ENCODE data around the gene PTPRC. TPM values are rescaled to one million over a fixed set of nuclear protein-coding genes. Genes with fewer than 3 reads are reported as not detected.

Gene PTPRC
- polyA plus RNA-seq, 4 donors: 1.6 to 17.4 (median 5.3) TPM

- H3K9me3 ChIP-seq (ENCODE audit: control insufficient read depth in 2 of 2, insufficient read depth in 1 of 2, low read depth in 1 of 2, low read length in 1 of 2): no peaks in the 10 kb centered on the region
- H3K27ac ChIP-seq (ENCODE audit: low read depth in 1 of 3, low read length in 2 of 3): peak overlapping the region in 2 of 3 donors; percentile 20 to 82
- no peak overlapping the region for H3K4me3 ChIP-seq (ENCODE audit: low read depth in 1 of 3, low read length in 3 of 3)
- no peaks in the 10 kb centered on the region for H3K27me3 ChIP-seq (ENCODE audit: control insufficient read depth in 3 of 3, insufficient read depth in 3 of 3, low read length in 3 of 3)
- WGBS, 3 donors: 62 to 67% (median 66%) methylated on average over 4 of the region's 4 CpGs
- H3K4me1 ChIP-seq (ENCODE audit: control insufficient read depth in 3 of 3, insufficient read depth in 2 of 3, low read depth in 1 of 3, low read length in 2 of 3): no peaks in the 10 kb centered on the region
- peak; percentile 4 to 51 for DNase-seq
- no peaks in the 10 kb centered on the region for H3K36me3 ChIP-seq (ENCODE audit: control insufficient read depth in 3 of 3, insufficient read depth in 2 of 3, low read depth in 1 of 3, low read length in 3 of 3)
- FAIRE-seq: no peak
These were observed 17.7 kb downstream of the PTPRC start for GRCh38 chr1:198656500-198656932.

DNA sequence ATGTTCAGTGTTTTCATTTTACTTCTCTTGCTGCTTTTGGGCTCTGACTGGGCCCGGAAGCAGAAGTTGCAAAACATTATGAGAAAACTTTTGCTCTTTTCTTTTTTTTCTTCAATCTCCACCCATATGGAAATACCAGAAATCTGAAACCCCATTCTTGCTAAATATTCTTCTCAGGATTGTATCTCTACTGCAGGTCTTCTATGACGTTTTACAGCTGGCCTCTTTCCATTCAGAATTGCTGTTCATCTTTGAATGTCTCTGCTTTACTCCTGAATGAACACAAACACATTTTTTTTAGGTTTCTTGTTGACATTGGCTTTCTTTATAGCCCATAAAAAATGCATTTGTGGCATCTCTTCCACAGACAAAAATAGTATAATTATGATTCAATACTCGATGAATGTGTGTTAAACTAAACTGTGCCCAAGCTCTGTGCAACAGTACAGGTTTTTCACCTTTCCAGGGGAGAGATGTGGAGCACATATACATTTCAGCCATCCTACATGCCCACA lies 18.8 kb downstream of the PTPRC start:
- peak overlapping the region in 2 of 3 donors; percentile 57 to 71 for H3K27ac ChIP-seq (ENCODE audit: low read depth in 1 of 3, low read length in 2 of 3)
- FAIRE-seq: no peak
- WGBS, 3 donors: 28 to 48% (median 36%) methylated on average over 3 of the region's 3 CpGs

DNA sequence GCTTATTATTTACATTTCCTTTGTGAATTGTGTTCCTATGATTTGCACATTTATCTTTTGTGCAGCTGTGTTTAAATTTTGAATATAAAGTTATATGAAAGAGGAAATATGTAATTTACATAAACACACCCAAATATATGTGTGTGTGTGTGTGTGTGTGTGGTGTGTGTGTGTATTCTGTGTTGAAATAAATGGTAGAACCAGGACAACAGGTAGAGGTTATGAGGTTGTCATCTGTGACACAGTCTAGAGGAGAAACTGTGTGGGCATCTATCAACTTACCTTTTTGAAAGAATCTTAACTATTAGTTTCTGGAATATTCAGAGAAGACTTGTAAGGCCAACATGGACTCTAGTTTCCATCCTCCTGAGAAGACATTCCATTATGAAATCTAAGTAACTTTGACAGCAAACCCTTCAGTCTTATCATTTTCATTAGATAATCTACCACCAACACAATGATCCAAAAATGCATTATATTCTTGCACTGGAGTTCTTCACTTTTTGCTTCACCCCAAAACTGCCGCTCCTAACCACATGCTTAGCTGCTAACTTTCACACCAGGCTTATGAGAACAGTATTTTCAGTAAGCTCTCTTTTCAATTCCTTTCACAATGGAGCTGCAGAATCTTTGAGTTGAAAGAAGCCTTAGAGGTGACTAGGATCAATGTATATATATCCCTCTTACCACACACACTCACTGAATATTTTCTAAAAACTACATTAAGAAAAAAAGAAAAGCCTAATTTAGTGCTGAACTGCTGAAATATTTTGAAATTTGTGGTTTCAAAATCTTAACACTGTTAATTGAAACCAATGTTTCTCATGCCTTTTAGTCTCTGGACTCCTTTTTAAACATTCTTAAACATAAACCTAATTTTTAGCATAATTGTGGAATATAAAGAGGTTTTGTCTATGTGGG lies 21.8 kb downstream of the PTPRC start:
- peak overlapping the region in 1 of 3 donors; percentile 32 for H3K27ac ChIP-seq (ENCODE audit: low read depth in 1 of 3, low read length in 2 of 3)
- H3K4me3 ChIP-seq (ENCODE audit: low read depth in 1 of 3, low read length in 3 of 3): no peak overlapping the region
- FAIRE-seq (peak; percentile 49), DNase-seq (no peak)
- WGBS, 3 donors: 73 to 84% (median 75%) methylated on average over 1 of the region's 1 CpG
- no peaks in the 10 kb centered on the region for H3K4me1 ChIP-seq (ENCODE audit: control insufficient read depth in 3 of 3, insufficient read depth in 2 of 3, low read depth in 1 of 3, low read length in 2 of 3)
- no peaks in the 10 kb centered on the region for H3K9me3 ChIP-seq (ENCODE audit: control insufficient read depth in 2 of 2, insufficient read depth in 1 of 2, low read depth in 1 of 2, low read length in 1 of 2)
- H3K27me3 ChIP-seq (ENCODE audit: control insufficient read depth in 3 of 3, insufficient read depth in 3 of 3, low read length in 3 of 3): no peaks in the 10 kb centered on the region
- H3K36me3 ChIP-seq (ENCODE audit: control insufficient read depth in 3 of 3, insufficient read depth in 2 of 3, low read depth in 1 of 3, low read length in 3 of 3): no peaks in the 10 kb centered on the region

More for the DNA sequence above, 18.8 kb downstream of the PTPRC start:
- DNase-seq: no peak
- no peaks in the 10 kb centered on the region for H3K36me3 ChIP-seq (ENCODE audit: control insufficient read depth in 3 of 3, insufficient read depth in 2 of 3, low read depth in 1 of 3, low read length in 3 of 3)
- no peaks in the 10 kb centered on the region for H3K27me3 ChIP-seq (ENCODE audit: control insufficient read depth in 3 of 3, insufficient read depth in 3 of 3, low read length in 3 of 3)
- no peaks in the 10 kb centered on the region for H3K4me1 ChIP-seq (ENCODE audit: control insufficient read depth in 3 of 3, insufficient read depth in 2 of 3, low read depth in 1 of 3, low read length in 2 of 3)
- no peaks in the 10 kb centered on the region for H3K9me3 ChIP-seq (ENCODE audit: control insufficient read depth in 2 of 2, insufficient read depth in 1 of 2, low read depth in 1 of 2, low read length in 1 of 2)
- H3K4me3 ChIP-seq (ENCODE audit: low read depth in 1 of 3, low read length in 3 of 3): no peak overlapping the region

- Histone ChIP-seq H3K4me1 (ENCODE audit: control insufficient read depth in 3 of 3, insufficient read depth in 2 of 3, low read depth in 1 of 3, low read length in 2 of 3) (no peaks in the 10 kb centered on the region), H3K36me3 (ENCODE audit: control insufficient read depth in 3 of 3, insufficient read depth in 2 of 3, low read depth in 1 of 3, low read length in 3 of 3) (no peaks in the 10 kb centered on the region), H3K27me3 (ENCODE audit: control insufficient read depth in 3 of 3, insufficient read depth in 3 of 3, low read length in 3 of 3) (no peaks in the 10 kb centered on the region), H3K4me3 (ENCODE audit: low read depth in 1 of 3, low read length in 3 of 3) (no peak overlapping the region), H3K27ac (ENCODE audit: low read depth in 1 of 3, low read length in 2 of 3) (no peak overlapping the region), H3K9me3 (ENCODE audit: control insufficient read depth in 2 of 2, insufficient read depth in 1 of 2, low read depth in 1 of 2, low read length in 1 of 2) (no peaks in the 10 kb centered on the region)
- 61 to 71% (median 65%) methylated on average over 5 of the region's 5 CpGs for WGBS, 3 donors
- no peak for FAIRE-seq
- no peak for DNase-seq
These were observed 24.0 kb downstream of the PTPRC start for GRCh38 chr1:198662821-198663220.

- FAIRE-seq: no peak
- 60 to 74% (median 62%) methylated on average over 7 of the region's 7 CpGs for WGBS, 3 donors
- peak overlapping the region in 1 of 3 donors; percentile 14 for H3K27ac ChIP-seq (ENCODE audit: low read depth in 1 of 3, low read length in 2 of 3)
These were observed 25.4 kb downstream of the PTPRC start for GRCh38 chr1:198664068-198664788.

GRCh38 chr1:198667186-198667585 lies 28.3 kb downstream of the PTPRC start:
- FAIRE-seq (no peak), DNase-seq (no peak)
- Histone ChIP-seq H3K27me3 (ENCODE audit: control insufficient read depth in 3 of 3, insufficient read depth in 3 of 3, low read length in 3 of 3) (no peaks in the 10 kb centered on the region), H3K36me3 (ENCODE audit: control insufficient read depth in 3 of 3, insufficient read depth in 2 of 3, low read depth in 1 of 3, low read length in 3 of 3) (no peaks in the 10 kb centered on the region), H3K9me3 (ENCODE audit: control insufficient read depth in 2 of 2, insufficient read depth in 1 of 2, low read depth in 1 of 2, low read length in 1 of 2) (no peaks in the 10 kb centered on the region), H3K4me3 (ENCODE audit: low read depth in 1 of 3, low read length in 3 of 3) (no peak overlapping the region), H3K4me1 (ENCODE audit: control insufficient read depth in 3 of 3, insufficient read depth in 2 of 3, low read depth in 1 of 3, low read length in 2 of 3) (no peaks in the 10 kb centered on the region), H3K27ac (ENCODE audit: low read depth in 1 of 3, low read length in 2 of 3) (no peak overlapping the region)

More at GRCh38 chr1:198664068-198664788, 25.4 kb downstream of the PTPRC start:
- H3K27me3 ChIP-seq (ENCODE audit: control insufficient read depth in 3 of 3, insufficient read depth in 3 of 3, low read length in 3 of 3): no peaks in the 10 kb centered on the region
- DNase-seq: no peak
- no peaks in the 10 kb centered on the region for H3K36me3 ChIP-seq (ENCODE audit: control insufficient read depth in 3 of 3, insufficient read depth in 2 of 3, low read depth in 1 of 3, low read length in 3 of 3)
- H3K9me3 ChIP-seq (ENCODE audit: control insufficient read depth in 2 of 2, insufficient read depth in 1 of 2, low read depth in 1 of 2, low read length in 1 of 2): no peaks in the 10 kb centered on the region
- H3K4me3 ChIP-seq (ENCODE audit: low read depth in 1 of 3, low read length in 3 of 3): no peak overlapping the region
- H3K4me1 ChIP-seq (ENCODE audit: control insufficient read depth in 3 of 3, insufficient read depth in 2 of 3, low read depth in 1 of 3, low read length in 2 of 3): no peaks in the 10 kb centered on the region

- H3K27ac ChIP-seq (ENCODE audit: low read depth in 1 of 3, low read length in 2 of 3): no peak overlapping the region
- FAIRE-seq (no peak), DNase-seq (no peak)
- no peaks in the 10 kb centered on the region for H3K4me1 ChIP-seq (ENCODE audit: control insufficient read depth in 3 of 3, insufficient read depth in 2 of 3, low read depth in 1 of 3, low read length in 2 of 3)
- H3K27me3 ChIP-seq (ENCODE audit: control insufficient read depth in 3 of 3, insufficient read depth in 3 of 3, low read length in 3 of 3): no peaks in the 10 kb centered on the region
- no peaks in the 10 kb centered on the region for H3K9me3 ChIP-seq (ENCODE audit: control insufficient read depth in 2 of 2, insufficient read depth in 1 of 2, low read depth in 1 of 2, low read length in 1 of 2)
- H3K4me3 ChIP-seq (ENCODE audit: low read depth in 1 of 3, low read length in 3 of 3): no peak overlapping the region
- H3K36me3 ChIP-seq (ENCODE audit: control insufficient read depth in 3 of 3, insufficient read depth in 2 of 3, low read depth in 1 of 3, low read length in 3 of 3): no peaks in the 10 kb centered on the region
These were observed 29.0 kb downstream of the PTPRC start for GRCh38 chr1:198667807-198668206.

DNA sequence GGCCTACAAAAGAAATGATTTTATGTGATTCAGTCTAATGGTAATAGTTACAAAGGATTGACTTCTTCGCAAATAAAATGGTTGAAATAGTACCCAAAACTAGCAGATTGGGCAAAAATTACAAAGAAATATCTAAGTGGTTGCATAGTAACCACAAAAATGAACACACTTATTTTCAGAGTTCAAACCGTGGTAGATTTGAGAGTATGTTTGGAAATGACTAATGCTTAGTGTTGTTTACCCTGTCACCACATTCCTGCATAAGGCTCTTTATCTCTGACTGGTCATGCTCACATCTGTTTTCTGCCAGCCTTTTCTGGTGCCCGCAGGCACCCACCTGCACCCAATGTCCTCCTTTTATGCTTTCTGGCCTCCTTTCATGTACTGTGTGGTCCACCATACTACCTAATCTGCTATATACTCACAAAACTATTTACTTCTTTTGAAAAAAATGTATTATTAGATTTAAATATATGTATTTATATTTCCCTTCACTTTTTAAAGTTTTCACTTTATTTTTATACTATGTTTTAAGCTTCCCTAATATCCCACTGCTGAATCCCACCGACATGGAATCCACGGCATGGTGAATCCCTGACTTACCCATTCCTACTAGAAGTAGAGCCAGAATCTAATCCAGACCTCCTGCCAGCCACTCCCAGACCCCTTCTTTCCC lies 30.3 kb downstream of the PTPRC start:
- H3K4me1 ChIP-seq (ENCODE audit: control insufficient read depth in 3 of 3, insufficient read depth in 2 of 3, low read depth in 1 of 3, low read length in 2 of 3): no peaks in the 10 kb centered on the region
- no peaks in the 10 kb centered on the region for H3K9me3 ChIP-seq (ENCODE audit: control insufficient read depth in 2 of 2, insufficient read depth in 1 of 2, low read depth in 1 of 2, low read length in 1 of 2)
- H3K36me3 ChIP-seq (ENCODE audit: control insufficient read depth in 3 of 3, insufficient read depth in 2 of 3, low read depth in 1 of 3, low read length in 3 of 3): no peaks in the 10 kb centered on the region
- peak overlapping the region in 1 of 3 donors; percentile 11 for H3K27ac ChIP-seq (ENCODE audit: low read depth in 1 of 3, low read length in 2 of 3)
- FAIRE-seq (no peak), DNase-seq (peak in 1 of 2 donors; percentile 28)
- WGBS, 3 donors: 53 to 70% (median 68%) methylated on average over 5 of the region's 5 CpGs
- no peak overlapping the region for H3K4me3 ChIP-seq (ENCODE audit: low read depth in 1 of 3, low read length in 3 of 3)
- no peaks in the 10 kb centered on the region for H3K27me3 ChIP-seq (ENCODE audit: control insufficient read depth in 3 of 3, insufficient read depth in 3 of 3, low read length in 3 of 3)

Data from small intestine (tissue), 7 donors.